Skeletal muscle tissue (tissue), 4 donors: ENCODE data around the gene HIRIP3. TPM values are rescaled to one million over a fixed set of nuclear protein-coding genes. Genes with fewer than 3 reads are reported as not detected.
A peak's percentile ranks its signal among the peaks of the same experiment; 100 is the strongest.
"Not testable (repeated sequence)": the region's sequence is repeated elsewhere in the genome, so short reads cannot be mapped to it uniquely, and the experiment has no call there.

ENCODE experiments used
- H3K27ac ChIP-seq: one replicate; pipeline ENCODE4 v1.7.0; 2013; ENCODE audit warnings: mild to moderate bottlenecking, low read depth, low read length, inconsistent platforms
- H3K27me3 ChIP-seq, 3 donors: one replicate each; pipeline ENCODE4 v1.7.0; 2013; ENCODE audit warnings: low read length in 3 of 3; ENCODE audit not compliant: control insufficient read depth in 3 of 3, insufficient read depth in 3 of 3
- H3K36me3 ChIP-seq, 3 donors: one replicate each; pipeline ENCODE4 v1.7.0; 2013; ENCODE audit warnings: low read length in 3 of 3; ENCODE audit not compliant: control insufficient read depth in 3 of 3, insufficient read depth in 3 of 3
- H3K4me1 ChIP-seq, 3 donors: one replicate each; pipeline ENCODE4 v1.7.0; 2013; ENCODE audit warnings: low read length in 3 of 3, mild to moderate bottlenecking in 3 of 3; ENCODE audit not compliant: control insufficient read depth in 3 of 3, insufficient read depth in 3 of 3
- H3K4me3 ChIP-seq, 3 donors: one replicate each; pipeline ENCODE4 v1.7.0; 2013; ENCODE audit warnings: low read length in 3 of 3
- H3K9ac ChIP-seq, 3 donors: one replicate each; pipeline ENCODE4 v1.7.0; 2013; ENCODE audit warnings: low read length in 3 of 3, mild to moderate bottlenecking in 3 of 3, moderate library complexity in 2 of 3, low read depth in 1 of 3
- H3K9me3 ChIP-seq, 3 donors: one replicate each; pipeline ENCODE4 v1.7.0; 2013; ENCODE audit warnings: low read length in 3 of 3; ENCODE audit not compliant: control insufficient read depth in 3 of 3
- total RNA-seq: library from RNA; depleted of rRNA; stranded (reverse); fragments of >200 nt; gene quantifications from one replicate; pipeline ENCODE4 v1.2.3, GENCODE V29; 2014
- donor health status: Osteomylitis.

The HIRIP3 gene
- total RNA-seq, 1 donor from 2014 or later: 9.4 TPM

- Histone ChIP-seq H3K27me3 (peaks cover under 1 to 4% (median 2%) of the 10 kb centered on the region in 3 donors), H3K36me3 (no peaks in the 10 kb centered on the region), H3K4me1 (peaks cover 5 to 9% (median 8%) of the 10 kb centered on the region in 3 donors), H3K9me3 (no peaks in the 10 kb centered on the region), H3K4me3 (no peak overlapping the region), H3K27ac (no peak overlapping the region), H3K9ac (no peak overlapping the region)
These were observed 21.9 kb upstream of the HIRIP3 start for GRCh38 chr16:30017277-30017656.

- Histone ChIP-seq H3K36me3 (no peaks in the 10 kb centered on the region), H3K9ac (no peak overlapping the region), H3K27me3 (peaks cover 6 to 8% (median 7%) of the 10 kb centered on the region in 3 donors), H3K27ac (no peak overlapping the region), H3K9me3 (no peaks in the 10 kb centered on the region), H3K4me1 (peaks cover 5 to 11% (median 8%) of the 10 kb centered on the region in 3 donors), H3K4me3 (no peak overlapping the region)
These were observed 21.3 kb upstream of the HIRIP3 start for GRCh38 chr16:30016555-30017276.

DNA sequence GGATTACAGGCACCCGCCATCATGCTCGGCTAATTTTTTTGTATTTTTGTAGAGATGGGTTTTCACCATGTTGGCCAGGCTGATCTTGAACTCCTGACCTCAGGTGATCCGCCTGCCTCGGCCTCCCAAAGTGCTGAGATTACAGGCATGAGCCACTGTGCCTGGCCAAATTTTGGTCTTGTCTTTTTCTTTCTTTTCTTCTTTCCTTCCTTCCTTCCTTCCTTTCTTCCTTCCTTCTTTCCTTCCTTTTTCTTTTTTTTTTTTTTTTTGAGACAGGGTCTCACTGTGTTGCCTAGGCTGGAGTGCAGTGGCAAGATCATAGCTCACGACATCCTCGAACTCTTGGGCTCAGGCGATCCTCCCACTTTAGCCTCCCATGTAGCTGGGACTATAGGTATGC lies 20.0 kb upstream of the HIRIP3 start:
- not testable (repeated sequence) for H3K27ac ChIP-seq, H3K9ac ChIP-seq, H3K4me1 ChIP-seq, H3K9me3 ChIP-seq, H3K4me3 ChIP-seq, H3K36me3 ChIP-seq
- peaks cover 10 to 17% (median 16%) of the 10 kb centered on the region in 3 donors for H3K27me3 ChIP-seq

GRCh38 chr16:30012598-30012997 lies 17.2 kb upstream of the HIRIP3 start:
- not testable (repeated sequence) for H3K27ac ChIP-seq, H3K4me3 ChIP-seq, H3K9ac ChIP-seq, H3K9me3 ChIP-seq, H3K36me3 ChIP-seq
- H3K27me3 ChIP-seq: peaks cover 34 to 42% (median 36%) of the 10 kb centered on the region in 3 donors
- H3K4me1 ChIP-seq: peaks cover 0 to 13% (median 5%) of the 10 kb centered on the region in 3 donors

DNA sequence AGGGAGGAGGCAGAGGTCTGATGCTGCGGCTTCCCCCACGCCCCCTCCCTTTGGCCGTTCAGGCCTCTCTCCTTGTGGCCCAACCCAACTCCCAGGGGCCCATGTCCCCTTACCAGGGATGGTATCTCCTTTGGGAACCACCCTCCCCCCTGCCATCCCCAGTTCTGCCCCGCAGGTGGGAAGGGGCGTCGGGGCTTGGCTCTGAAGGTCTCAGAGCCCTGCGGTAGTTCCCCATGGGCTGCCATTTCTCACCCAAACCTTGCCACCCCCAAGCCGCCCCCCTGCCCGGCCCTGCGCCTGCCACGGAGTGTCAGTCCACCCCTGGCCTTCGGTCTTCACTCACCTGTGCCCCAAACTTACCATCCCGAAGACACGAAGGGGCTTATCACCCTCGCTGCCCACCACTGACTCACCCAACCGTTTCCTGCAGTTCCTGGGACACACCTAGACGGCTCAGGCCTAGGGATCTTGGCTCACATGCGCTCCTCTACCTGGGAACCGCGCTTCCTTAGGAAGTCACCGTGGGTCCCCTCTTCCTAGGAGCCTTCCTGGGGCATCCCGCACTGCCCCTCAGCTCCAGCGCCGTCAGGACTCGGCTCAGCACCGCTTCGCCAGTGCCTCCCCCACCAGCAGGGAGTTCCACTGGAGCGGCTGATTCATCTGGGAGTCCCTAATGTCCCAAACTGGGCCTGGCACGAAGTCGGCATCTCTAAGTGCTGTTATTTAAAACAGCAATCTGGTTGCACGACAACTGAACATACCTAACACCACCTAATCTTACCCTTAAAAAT lies 16.5 kb upstream of the HIRIP3 start:
- H3K27me3 ChIP-seq: peaks cover 36 to 44% (median 38%) of the 10 kb centered on the region in 3 donors
- H3K4me3 ChIP-seq: no peak overlapping the region
- H3K9me3 ChIP-seq: no peaks in the 10 kb centered on the region

DNA sequence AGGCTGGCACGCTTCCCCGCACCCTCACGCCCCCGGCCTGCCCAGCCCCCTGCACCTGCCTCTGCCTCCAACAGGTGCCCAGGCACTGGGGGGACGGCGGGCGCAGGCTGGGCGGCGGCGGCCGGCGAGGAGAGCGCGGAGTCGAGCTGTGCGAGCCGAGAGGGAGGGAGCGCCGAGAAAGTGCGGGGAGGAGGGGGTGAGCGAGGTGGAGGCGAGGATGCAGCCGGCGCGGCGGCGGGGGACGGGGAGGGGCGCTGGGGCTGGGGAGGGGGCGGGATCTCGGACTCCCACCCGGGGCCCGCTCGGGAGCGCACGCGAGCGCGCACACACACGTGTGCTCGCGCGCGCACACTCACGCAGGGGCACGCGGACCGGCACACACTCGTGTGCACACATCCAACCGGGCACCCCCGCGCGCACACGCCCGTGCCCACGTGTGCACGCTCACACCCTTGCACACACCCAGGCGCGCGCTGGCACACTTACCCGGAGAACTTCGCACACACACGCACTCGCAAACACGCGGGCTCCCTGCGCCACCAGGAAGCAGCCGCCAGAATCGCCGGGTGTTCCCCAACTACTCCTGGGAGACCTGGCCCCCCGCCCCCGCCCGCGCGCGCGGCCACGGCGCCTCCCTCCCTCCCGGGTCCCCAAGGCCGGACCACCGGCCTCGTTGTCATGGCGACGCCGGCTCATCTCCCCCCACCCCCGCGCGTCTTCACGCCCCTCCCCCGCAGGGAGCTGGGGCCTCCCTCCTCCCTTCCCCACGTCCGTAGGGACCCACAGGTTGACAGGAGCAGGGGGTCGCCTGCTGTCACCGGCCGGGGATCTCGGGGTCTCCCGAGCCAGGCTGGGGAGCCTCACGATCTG lies 15.7 kb upstream of the HIRIP3 start, which contains the start of gene DOC2A:
TSS of gene DOC2A (minus strand) at position 184 of the 870 bp plus-strand sequence. CDS start 805 bp downstream, outside the sequence.
- Histone ChIP-seq H3K27ac (no peak within 1 kb of the TSS), H3K9ac (no peak within 1 kb of the TSS), H3K4me1 (peaks cover 0 to 13% (median 5%) of the 10 kb centered on the region in 3 donors), H3K27me3 (peaks cover 36 to 44% (median 38%) of the 10 kb centered on the region in 3 donors), H3K9me3 (no peaks in the 10 kb centered on the region), H3K4me3 (peak within 1 kb of the TSS in 2 of 3 donors; percentile 29 to 40), H3K36me3 (peaks cover 0 to 1% (median 0%) of the 10 kb centered on the region in 3 donors)

More for the DNA sequence above, 16.5 kb upstream of the HIRIP3 start:
- H3K36me3 ChIP-seq: no peaks in the 10 kb centered on the region
- no peak overlapping the region for H3K27ac ChIP-seq
- no peak overlapping the region for H3K9ac ChIP-seq
- H3K4me1 ChIP-seq: peaks cover 0 to 13% (median 5%) of the 10 kb centered on the region in 3 donors

DNA sequence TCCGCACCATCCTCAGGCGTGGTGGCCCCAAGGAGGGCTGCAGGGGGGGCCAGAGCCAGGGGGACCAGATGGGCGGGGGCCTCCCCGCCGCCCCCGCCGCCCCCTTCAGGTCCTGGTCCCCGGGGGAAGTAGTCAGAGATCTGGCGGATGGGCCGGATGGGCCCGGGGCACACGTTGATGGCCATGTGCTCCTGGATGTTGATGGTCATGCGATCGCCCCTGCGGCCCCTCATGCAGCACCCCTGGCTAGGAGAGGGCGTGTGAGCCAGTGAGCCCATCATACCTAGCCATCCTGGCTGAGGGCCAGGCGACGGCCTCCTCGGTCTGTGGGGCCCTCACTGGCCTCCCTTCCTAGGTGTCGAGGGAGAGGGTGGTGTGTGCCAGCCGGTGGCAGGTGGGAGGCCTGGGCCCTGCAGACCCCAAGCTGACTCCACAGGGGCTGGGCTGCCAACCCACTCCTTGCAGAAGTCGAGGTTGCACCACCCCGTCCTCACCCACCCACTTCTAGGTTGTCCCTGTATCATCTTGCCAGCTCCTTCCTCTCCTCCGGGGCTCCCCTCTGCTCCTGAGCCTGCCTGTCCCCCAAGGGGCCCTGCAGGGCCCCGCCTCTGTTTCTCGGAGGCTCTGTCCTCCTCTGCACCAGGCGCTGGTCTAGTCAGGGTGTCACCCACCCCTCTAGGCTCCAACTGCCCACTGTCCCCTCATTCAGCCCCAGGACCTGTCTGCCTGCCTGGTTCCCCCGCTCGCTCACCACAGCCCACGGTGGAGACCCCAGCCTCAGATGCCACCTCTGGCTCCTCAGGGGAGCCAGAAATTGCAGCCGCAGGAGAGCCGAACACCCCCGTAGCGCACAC lies 14.8 kb upstream of the HIRIP3 start:
- Histone ChIP-seq H3K4me3 (peak overlapping the region in 1 of 3 donors; percentile 29), H3K9ac (no peak overlapping the region), H3K4me1 (peaks cover 5 to 13% (median 7%) of the 10 kb centered on the region in 3 donors), H3K36me3 (peaks cover 0 to 3% (median 0%) of the 10 kb centered on the region in 3 donors), H3K27me3 (peaks cover 36 to 44% (median 38%) of the 10 kb centered on the region in 3 donors), H3K9me3 (no peaks in the 10 kb centered on the region), H3K27ac (no peak overlapping the region)

- Histone ChIP-seq H3K9me3 (no peaks in the 10 kb centered on the region), H3K4me3 (no peak overlapping the region), H3K27ac (no peak overlapping the region), H3K9ac (no peak overlapping the region), H3K27me3 (peaks cover 36 to 44% (median 38%) of the 10 kb centered on the region in 3 donors), H3K4me1 (peaks cover 5 to 13% (median 7%) of the 10 kb centered on the region in 3 donors), H3K36me3 (peaks cover 0 to 3% (median 0%) of the 10 kb centered on the region in 3 donors)
These were observed 13.9 kb upstream of the HIRIP3 start for GRCh38 chr16:30009085-30009862.
